Right ventricle myocardium inferior (tissue), 1 donor: Measurements from ENCODE around the gene DDR2. TPM values are rescaled to one million over a fixed set of nuclear protein-coding genes. Genes with fewer than 3 reads are reported as not detected.
A peak's percentile ranks its signal among the peaks of the same experiment; 100 is the strongest.
"Not testable (repeated sequence)": the region's sequence is repeated elsewhere in the genome, so short reads cannot be mapped to it uniquely, and the experiment has no call there.

Experiments used
- ATAC-seq: fragments of 200-7000 bp; cut with Tn5 transposase; one replicate; pipeline ENCODE4 v1.9.1; 2020; ENCODE audit warnings: mild to moderate bottlenecking, moderate library complexity
- DNase-seq: peaks from one replicate; pipeline ENCODE4 v3.0.0; 2021; ENCODE audit errors: missing footprints
- intact Hi-C: fragments of 100-400 bp; cut with DNase I; formaldehyde crosslinking; loops from one replicate; pipeline ENCODE4 v1.11.0; 2022
- long read RNA-seq: library from polyadenylated mRNA; unstranded; transcript quantifications from one replicate; pipeline ENCODE4 v2.0.0, GENCODE V29; 2021
- total RNA-seq: library from RNA; stranded (reverse); fragmentation: NEBNext Ultra II Directional; extraction: Animal tissue kit (Norgen Biotek cat#: 25700); gene quantifications from one replicate; pipeline ENCODE4 v1.2.1, GENCODE V29; 2021
- donor health status: DM: no; HTN: yes; CAD: no; lungs with severe emphysema.

Gene DDR2
- 34.4 TPM for total RNA-seq
- long read RNA-seq, partial matches to known transcripts: 0 of 1 reads
- long read RNA-seq, other reads (novel, unspliced or antisense): 0 of 1 reads

GRCh38 chr1:162632217-162632666, at the start of gene DDR2:
Gene DDR2 (plus strand): TSS chr1:162632464. CDS start chr1:162719064, 86,600 bp downstream.
- intact Hi-C loops: loop anchor here (5.0 kb wide), 2 partner anchors 55 to 100 kb away; no protein-coding TSS in a partner anchor
- DNase-seq (peak; percentile 75), ATAC-seq (peak; percentile 77)

- ATAC-seq: not testable (repeated sequence)
These were observed 49.4 kb upstream of the DDR2 start for GRCh38 chr1:162582901-162583300.

GRCh38 chr1:162585101-162585500, 47.2 kb upstream of the DDR2 start:
- DNase-seq, intact Hi-C loops, ATAC-seq: not testable (repeated sequence)

More at GRCh38 chr1:162582901-162583300, 49.4 kb upstream of the DDR2 start:
- DNase-seq, intact Hi-C loops: not testable (repeated sequence)

- DNase-seq (no peak), ATAC-seq (no peak)
- intact Hi-C loops: no loop called here
These were observed 44.9 kb upstream of the DDR2 start for GRCh38 chr1:162587347-162587746.

GRCh38 chr1:162587761-162588260, 44.5 kb upstream of the DDR2 start:
- DNase-seq (no peak), ATAC-seq (no peak)
- intact Hi-C loops: no loop called here

GRCh38 chr1:162590101-162590500, 42.2 kb upstream of the DDR2 start:
- intact Hi-C loops: no loop called here
- ATAC-seq: no peak

GRCh38 chr1:162590686-162591085, 41.6 kb upstream of the DDR2 start:
- intact Hi-C loops: no loop called here
- ATAC-seq: no peak
- DNase-seq: no peak

More at GRCh38 chr1:162590101-162590500, 42.2 kb upstream of the DDR2 start:
- DNase-seq: no peak

- intact Hi-C loops: no loop called here
- DNase-seq: no peak
- no peak for ATAC-seq
These were observed 35.6 kb upstream of the DDR2 start for GRCh38 chr1:162596514-162597170.

- intact Hi-C loops: no loop called here
- ATAC-seq (no peak), DNase-seq (no peak)
These were observed 32.8 kb upstream of the DDR2 start for GRCh38 chr1:162599451-162599850.

- intact Hi-C loops, DNase-seq, ATAC-seq: not testable (repeated sequence)
These were observed 29.1 kb upstream of the DDR2 start for GRCh38 chr1:162603117-162603516.

- no peak for ATAC-seq
- intact Hi-C loops: no loop called here
- no peak for DNase-seq
These were observed 26.9 kb upstream of the DDR2 start for GRCh38 chr1:162605225-162605927.

GRCh38 chr1:162609306-162609705, 23.0 kb upstream of the DDR2 start:
- intact Hi-C loops: no loop called here
- ATAC-seq (no peak), DNase-seq (no peak)

- no peak for DNase-seq
- intact Hi-C loops: loop anchor here (1.0 to 5.0 kb wide), 2 partner anchors 144 to 187 kb away; no protein-coding TSS in a partner anchor
- peak; percentile 85 for ATAC-seq
These were observed 19.5 kb upstream of the DDR2 start for GRCh38 chr1:162612606-162613400.

- ATAC-seq (no peak), DNase-seq (no peak)
- intact Hi-C loops: no loop called here
These were observed 15.4 kb upstream of the DDR2 start for GRCh38 chr1:162616848-162617247.

- DNase-seq: no peak
- intact Hi-C loops: no loop called here
These were observed 14.8 kb upstream of the DDR2 start for GRCh38 chr1:162617513-162617912.

GRCh38 chr1:162619076-162619475, 13.2 kb upstream of the DDR2 start:
- no peak for DNase-seq
- intact Hi-C loops: no loop called here
- no peak for ATAC-seq

More at GRCh38 chr1:162617513-162617912, 14.8 kb upstream of the DDR2 start:
- no peak for ATAC-seq

- no peak for DNase-seq
- no peak for ATAC-seq
- intact Hi-C loops: no loop called here
These were observed 11.0 kb upstream of the DDR2 start for GRCh38 chr1:162621256-162621655.

- ATAC-seq (no peak), DNase-seq (no peak)
- intact Hi-C loops: no loop called here
These were observed 6.6 kb upstream of the DDR2 start for GRCh38 chr1:162625679-162626078.

GRCh38 chr1:162626094-162626493, 6.2 kb upstream of the DDR2 start:
- peak; percentile 39 for ATAC-seq
- intact Hi-C loops: no loop called here
- DNase-seq: no peak
